Measurements from ENCODE around the gene OSBP2. TPM values are rescaled to one million over a fixed set of nuclear protein-coding genes. Genes with fewer than 3 reads are reported as not detected.

Gene OSBP2
- total RNA-seq, 4 donors from 2014 or later = 0.49 to 8.2 (median 0.72) TPM

GRCh38 chr22:30747493-30747892, 52.8 kb downstream of the OSBP2 start:
- no peak for TF ChIP-seq CTCF (IDR thresholded peaks at IDR 0.05; ENCODE audit: low read depth)

- no peak for TF ChIP-seq CTCF (IDR thresholded peaks at IDR 0.05; ENCODE audit: low read depth)
Observed at GRCh38 chr22:30749272-30749671, 54.6 kb downstream of the OSBP2 start.

GRCh38 chr22:30749849-30750248, 55.2 kb downstream of the OSBP2 start:
- TF ChIP-seq CTCF (IDR thresholded peaks at IDR 0.05; ENCODE audit: low read depth) = no peak

- TF ChIP-seq CTCF (IDR thresholded peaks at IDR 0.05; ENCODE audit: low read depth) = no peak
Observed at GRCh38 chr22:30751529-30751928, 56.9 kb downstream of the OSBP2 start.

GRCh38 chr22:30752771-30753170, 58.1 kb downstream of the OSBP2 start:
- no peak for TF ChIP-seq CTCF (IDR thresholded peaks at IDR 0.05; ENCODE audit: low read depth)

- TF ChIP-seq CTCF (IDR thresholded peaks at IDR 0.05; ENCODE audit: low read depth) = no peak
Observed at GRCh38 chr22:30753701-30754100, 59.0 kb downstream of the OSBP2 start.

- TF ChIP-seq CTCF (IDR thresholded peaks at IDR 0.05; ENCODE audit: low read depth) = no peak
Observed at GRCh38 chr22:30754521-30754920, 59.8 kb downstream of the OSBP2 start.
